GM06990 (cell line): Measurements from ENCODE around the gene TBL1Y.

ENCODE experiments used
- DNase-seq: peaks from one replicate; pipeline ENCODE4 v3.0.0-alpha.2; 2011; ENCODE audit not compliant: insufficient read length; ENCODE audit errors: extremely low read depth
- H3K27me3 ChIP-seq: replicated peaks from 2 replicates; pipeline ENCODE4 v1.6.0; 2011; ENCODE audit warnings: low read length; ENCODE audit not compliant: control insufficient read depth, insufficient read depth
- H3K36me3 ChIP-seq: 2 replicates; pipeline ENCODE4 v1.5.1; 2011; ENCODE audit warnings: low read length; ENCODE audit not compliant: control insufficient read depth, insufficient read depth
- H3K4me3 ChIP-seq: replicated peaks from 2 replicates; pipeline ENCODE4 v1.5.1; 2011; ENCODE audit warnings: low read depth, mild to moderate bottlenecking, control low read depth, low read length
- TF ChIP-seq, protein P1 (sequence below): IDR thresholded peaks from 2 replicates; pipeline ENCODE4 v1.5.1; 2011; ENCODE audit warnings: low read length, control low read depth, mild to moderate bottlenecking, inconsistent platforms; ENCODE audit not compliant: insufficient read depth, poor library complexity, severe bottlenecking

TBL1Y gene

DNA sequence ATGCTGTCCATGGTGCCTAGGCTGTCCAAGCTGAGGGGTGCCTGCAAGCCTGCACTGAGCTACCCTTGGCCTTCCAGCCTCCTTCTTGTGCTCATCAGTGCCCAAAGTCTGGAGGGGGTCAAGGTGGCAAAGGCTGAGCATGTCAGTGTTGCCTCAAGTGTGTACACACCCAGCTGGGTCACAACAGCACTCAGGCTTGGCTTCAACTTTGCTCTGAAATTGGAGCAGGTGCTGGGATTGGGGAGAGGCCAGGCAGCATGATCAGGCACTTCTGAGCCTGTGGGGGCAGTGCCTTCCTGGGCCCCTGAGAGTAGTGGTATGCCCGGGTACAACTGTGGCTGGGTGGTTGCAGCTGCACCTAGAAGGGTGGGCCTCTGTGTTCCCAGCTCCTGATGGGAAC, 18.7 kb downstream of the TBL1Y start:
- TF ChIP-seq, protein P1, sequence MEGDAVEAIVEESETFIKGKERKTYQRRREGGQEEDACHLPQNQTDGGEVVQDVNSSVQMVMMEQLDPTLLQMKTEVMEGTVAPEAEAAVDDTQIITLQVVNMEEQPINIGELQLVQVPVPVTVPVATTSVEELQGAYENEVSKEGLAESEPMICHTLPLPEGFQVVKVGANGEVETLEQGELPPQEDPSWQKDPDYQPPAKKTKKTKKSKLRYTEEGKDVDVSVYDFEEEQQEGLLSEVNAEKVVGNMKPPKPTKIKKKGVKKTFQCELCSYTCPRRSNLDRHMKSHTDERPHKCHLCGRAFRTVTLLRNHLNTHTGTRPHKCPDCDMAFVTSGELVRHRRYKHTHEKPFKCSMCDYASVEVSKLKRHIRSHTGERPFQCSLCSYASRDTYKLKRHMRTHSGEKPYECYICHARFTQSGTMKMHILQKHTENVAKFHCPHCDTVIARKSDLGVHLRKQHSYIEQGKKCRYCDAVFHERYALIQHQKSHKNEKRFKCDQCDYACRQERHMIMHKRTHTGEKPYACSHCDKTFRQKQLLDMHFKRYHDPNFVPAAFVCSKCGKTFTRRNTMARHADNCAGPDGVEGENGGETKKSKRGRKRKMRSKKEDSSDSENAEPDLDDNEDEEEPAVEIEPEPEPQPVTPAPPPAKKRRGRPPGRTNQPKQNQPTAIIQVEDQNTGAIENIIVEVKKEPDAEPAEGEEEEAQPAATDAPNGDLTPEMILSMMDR: no peak

DNA sequence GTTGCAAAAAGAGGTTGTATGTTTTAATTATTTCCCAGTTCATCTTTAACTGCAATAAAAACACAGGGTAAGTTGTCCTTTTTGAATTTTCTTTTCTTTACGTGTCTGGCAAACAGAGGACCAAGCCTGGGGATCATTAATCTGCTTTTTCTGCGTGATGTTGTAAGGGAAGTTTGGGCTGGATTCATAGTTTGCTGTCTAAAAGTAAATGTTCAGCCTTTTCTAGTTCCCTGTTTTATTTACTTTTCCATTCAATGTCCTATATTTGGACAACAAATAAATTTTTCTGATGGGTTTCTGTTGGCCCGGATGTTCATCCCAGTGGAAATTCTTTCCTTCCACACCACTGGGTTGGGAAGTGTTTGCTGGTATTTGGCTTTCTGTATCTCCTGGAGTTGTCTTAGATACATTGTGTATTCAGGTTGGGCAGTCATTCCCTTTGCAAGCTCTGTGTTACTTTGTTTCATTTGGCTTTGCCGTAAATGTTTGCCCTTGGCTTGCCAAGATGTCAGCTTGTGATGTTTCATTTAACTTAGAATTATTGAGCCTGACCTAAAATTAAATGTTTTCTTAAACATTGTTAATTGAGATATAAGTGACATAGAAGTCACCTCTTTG, 21.4 kb downstream of the TBL1Y start:
- H3K36me3 ChIP-seq: no peaks in the 10 kb centered on the region
- no peaks in the 10 kb centered on the region for H3K27me3 ChIP-seq
- TF ChIP-seq, protein P1: no peak
- DNase-seq: no peak
- H3K4me3 ChIP-seq: no peak overlapping the region

More for the DNA sequence above, 18.7 kb downstream of the TBL1Y start:
- Histone ChIP-seq H3K4me3 (no peak overlapping the region), H3K36me3 (no peaks in the 10 kb centered on the region), H3K27me3 (no peaks in the 10 kb centered on the region)
- no peak for DNase-seq

DNA sequence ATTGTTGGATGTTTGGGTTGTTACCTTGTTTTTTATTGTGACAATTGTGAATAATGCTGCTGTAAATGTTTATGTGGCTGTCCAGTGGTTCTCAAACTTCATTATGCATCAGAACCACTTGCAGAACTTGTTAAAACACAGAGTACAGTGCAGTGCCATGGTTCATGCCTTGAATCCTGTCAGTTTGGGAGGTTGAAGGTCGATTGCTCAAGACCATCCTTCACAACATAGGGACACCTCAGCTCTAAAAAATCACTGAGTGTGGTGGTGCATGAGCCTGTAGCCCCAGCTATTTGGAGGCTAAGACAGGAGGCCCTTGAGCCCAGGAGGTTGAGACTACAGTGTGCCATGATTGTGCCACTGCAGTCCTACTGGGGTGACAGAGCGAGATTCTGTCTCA, 25.0 kb downstream of the TBL1Y start:
- TF ChIP-seq, protein P1: no peak
- Histone ChIP-seq H3K4me3 (no peak overlapping the region), H3K36me3 (no peaks in the 10 kb centered on the region), H3K27me3 (no peaks in the 10 kb centered on the region)
- no peak for DNase-seq

DNA sequence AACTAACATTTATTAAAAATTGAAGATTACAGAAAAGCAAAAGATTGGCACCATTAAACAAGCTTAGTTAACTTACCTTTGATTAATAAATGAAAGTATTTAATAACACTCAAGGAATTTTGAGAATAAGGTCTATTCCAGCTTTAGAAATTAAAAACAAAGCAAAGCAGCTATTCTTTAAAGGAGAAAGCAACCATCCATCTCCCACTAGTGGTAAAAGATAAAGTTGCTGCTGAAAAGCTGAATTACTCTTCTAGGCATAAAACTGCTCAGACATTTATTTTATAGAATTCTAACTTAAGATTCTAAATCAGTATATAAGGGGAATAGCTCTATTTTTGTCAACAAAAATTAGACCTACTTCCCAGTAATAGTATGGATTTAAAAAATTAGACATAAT, 37.2 kb downstream of the TBL1Y start:
- H3K36me3 ChIP-seq: no peaks in the 10 kb centered on the region
- DNase-seq: no peak

DNA sequence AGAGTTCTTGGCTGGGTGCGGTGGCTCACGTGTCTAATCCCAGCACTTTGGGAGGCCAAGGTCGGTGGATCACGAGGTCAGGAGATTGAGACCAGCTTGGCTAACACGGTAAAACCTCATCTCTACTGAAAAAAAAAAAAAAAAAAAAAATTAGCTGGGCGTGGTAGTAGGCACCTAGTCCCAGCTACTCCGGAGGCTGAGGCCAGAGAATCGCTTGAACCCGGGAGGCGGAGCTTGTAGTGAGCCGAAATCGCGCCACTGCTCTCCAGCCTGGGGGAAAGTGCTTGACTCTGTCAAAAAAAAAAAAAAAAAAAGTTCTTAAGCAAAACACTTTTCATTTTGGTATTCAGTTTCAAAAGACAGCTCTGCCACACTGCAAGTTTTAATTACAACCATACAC, 37.9 kb downstream of the TBL1Y start:
- no peaks in the 10 kb centered on the region for H3K36me3 ChIP-seq
- H3K27me3 ChIP-seq: no peaks in the 10 kb centered on the region
- H3K4me3 ChIP-seq: no peak overlapping the region
- DNase-seq: no peak
- TF ChIP-seq, protein P1: no peak

More for the DNA sequence above, 37.2 kb downstream of the TBL1Y start:
- TF ChIP-seq, protein P1: no peak
- Histone ChIP-seq H3K4me3 (no peak overlapping the region), H3K27me3 (no peaks in the 10 kb centered on the region)

DNA sequence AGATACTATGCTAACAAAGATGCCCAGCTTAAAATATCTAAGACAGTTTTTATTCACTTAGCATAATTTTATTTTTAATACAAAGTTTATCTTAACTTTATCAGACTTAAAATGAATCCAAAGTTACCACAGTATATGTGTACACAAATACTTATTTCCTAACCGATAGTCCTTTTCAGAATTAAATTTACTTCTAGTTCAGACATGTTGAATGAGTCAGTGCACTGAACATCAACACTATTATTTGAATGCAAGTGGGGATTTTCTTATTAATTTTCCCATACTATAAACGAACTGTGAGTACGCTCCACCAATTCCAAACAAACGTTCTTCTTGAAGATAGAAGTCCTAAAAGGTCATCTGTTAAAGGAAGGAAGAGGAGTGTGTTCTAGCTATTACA, 39.5 kb downstream of the TBL1Y start:
- TF ChIP-seq, protein P1: no peak
- H3K27me3 ChIP-seq: no peaks in the 10 kb centered on the region
- DNase-seq: no peak
- no peaks in the 10 kb centered on the region for H3K36me3 ChIP-seq
- H3K4me3 ChIP-seq: no peak overlapping the region
